Osteocyte (in vitro differentiated cells): Measurements from ENCODE around the gene PLA2R1. TPM values are rescaled to one million over a fixed set of nuclear protein-coding genes. Genes with fewer than 3 reads are reported as not detected.

Source experiments
- DNase-seq: peaks from one replicate; pipeline ENCODE4 v3.0.0; 2021; ENCODE audit warnings: mixed read lengths; ENCODE audit not compliant: unreplicated experiment; ENCODE audit errors: extremely low spot score
- H3K27ac Mint-ChIP-seq: one replicate; pipeline ENCODE4 v1.8.0; 2021; ENCODE audit warnings: mild to moderate bottlenecking, mixed read lengths; ENCODE audit not compliant: unreplicated experiment
- H3K27me3 Mint-ChIP-seq: one replicate; pipeline ENCODE4 v1.8.0; 2021; ENCODE audit warnings: mixed read lengths; ENCODE audit not compliant: unreplicated experiment
- H3K36me3 Mint-ChIP-seq: one replicate; pipeline ENCODE4 v1.8.0; 2021; ENCODE audit warnings: mixed read lengths; ENCODE audit not compliant: unreplicated experiment
- H3K4me1 Mint-ChIP-seq: one replicate; pipeline ENCODE4 v1.8.0; 2021; ENCODE audit warnings: mixed read lengths; ENCODE audit not compliant: unreplicated experiment
- H3K4me3 Mint-ChIP-seq: one replicate; pipeline ENCODE4 v1.8.0; 2021; ENCODE audit warnings: mild to moderate bottlenecking, moderate library complexity, mixed read lengths; ENCODE audit not compliant: unreplicated experiment
- H3K9me3 Mint-ChIP-seq: one replicate; pipeline ENCODE4 v1.8.0; 2021; ENCODE audit warnings: mixed read lengths; ENCODE audit not compliant: unreplicated experiment
- total RNA-seq: library from RNA; stranded (reverse); gene quantifications from 2 replicates; pipeline ENCODE4 v1.2.1, GENCODE V29; 2021
- TF ChIP-seq, protein P1 (sequence below): fragments of 200-600 bp; sonication (generic); IDR thresholded peaks from 2 replicates; pipeline ENCODE4 v1.5.0; 2021; ENCODE audit warnings: antibody characterized with exemption, mild to moderate bottlenecking, moderate library complexity

PLA2R1 gene
- total RNA-seq, 1 donor from 2014 or later, result 78.9 TPM

DNA sequence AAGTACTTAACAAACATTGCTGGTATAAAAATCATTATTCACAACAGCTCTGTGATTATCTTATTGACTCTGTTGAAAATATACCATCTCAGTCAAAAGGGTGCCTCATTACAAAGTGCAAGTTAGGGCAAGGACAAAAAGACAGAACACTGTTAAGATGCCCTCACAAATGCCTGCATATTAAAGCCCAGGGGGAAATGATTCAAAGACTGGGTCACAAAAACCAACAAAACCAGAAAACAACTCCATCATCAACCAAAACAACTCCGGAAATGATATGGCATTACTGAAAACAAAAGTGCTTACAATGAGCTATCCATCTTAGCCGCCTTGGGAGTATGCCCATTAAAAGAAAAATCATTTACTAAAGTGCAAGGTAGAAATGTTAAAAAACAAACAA, 9.9 kb downstream of the PLA2R1 start:
- peaks cover 61% of the 10 kb centered on the region for H3K4me1 Mint-ChIP-seq
- H3K9me3 Mint-ChIP-seq, result no peaks in the 10 kb centered on the region
- H3K27ac Mint-ChIP-seq, result peak overlapping the region; percentile 51
- DNase-seq, result no peak
- peaks cover 4% of the 10 kb centered on the region for H3K36me3 Mint-ChIP-seq
- H3K4me3 Mint-ChIP-seq, result no peak overlapping the region
- TF ChIP-seq, protein P1, sequence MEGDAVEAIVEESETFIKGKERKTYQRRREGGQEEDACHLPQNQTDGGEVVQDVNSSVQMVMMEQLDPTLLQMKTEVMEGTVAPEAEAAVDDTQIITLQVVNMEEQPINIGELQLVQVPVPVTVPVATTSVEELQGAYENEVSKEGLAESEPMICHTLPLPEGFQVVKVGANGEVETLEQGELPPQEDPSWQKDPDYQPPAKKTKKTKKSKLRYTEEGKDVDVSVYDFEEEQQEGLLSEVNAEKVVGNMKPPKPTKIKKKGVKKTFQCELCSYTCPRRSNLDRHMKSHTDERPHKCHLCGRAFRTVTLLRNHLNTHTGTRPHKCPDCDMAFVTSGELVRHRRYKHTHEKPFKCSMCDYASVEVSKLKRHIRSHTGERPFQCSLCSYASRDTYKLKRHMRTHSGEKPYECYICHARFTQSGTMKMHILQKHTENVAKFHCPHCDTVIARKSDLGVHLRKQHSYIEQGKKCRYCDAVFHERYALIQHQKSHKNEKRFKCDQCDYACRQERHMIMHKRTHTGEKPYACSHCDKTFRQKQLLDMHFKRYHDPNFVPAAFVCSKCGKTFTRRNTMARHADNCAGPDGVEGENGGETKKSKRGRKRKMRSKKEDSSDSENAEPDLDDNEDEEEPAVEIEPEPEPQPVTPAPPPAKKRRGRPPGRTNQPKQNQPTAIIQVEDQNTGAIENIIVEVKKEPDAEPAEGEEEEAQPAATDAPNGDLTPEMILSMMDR, result no peak
- no peaks in the 10 kb centered on the region for H3K27me3 Mint-ChIP-seq

DNA sequence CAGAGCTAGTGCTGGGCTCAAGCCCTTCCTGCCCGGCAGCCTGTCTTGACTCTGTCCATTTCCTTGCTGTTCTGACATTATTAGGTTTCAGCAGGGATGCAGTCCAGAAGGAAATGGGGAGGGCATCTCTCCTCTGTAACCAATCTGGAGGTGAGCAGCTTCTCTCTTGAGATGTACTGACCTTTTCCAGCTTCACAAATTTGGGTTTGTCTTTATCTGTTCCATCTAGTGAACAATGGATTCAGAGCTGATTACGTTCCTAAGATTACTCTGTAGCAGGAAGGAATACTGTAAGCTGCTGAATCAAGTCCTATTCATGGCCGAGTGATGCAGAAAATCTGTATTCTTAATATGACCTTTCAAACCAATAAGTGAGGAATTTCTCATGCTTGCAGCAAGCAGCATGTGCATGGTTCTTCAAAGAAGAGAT, 11.0 kb downstream of the PLA2R1 start:
- H3K27ac Mint-ChIP-seq, result peak overlapping the region; percentile 51
- TF ChIP-seq, protein P1, result no peak
- no peak for DNase-seq

DNA sequence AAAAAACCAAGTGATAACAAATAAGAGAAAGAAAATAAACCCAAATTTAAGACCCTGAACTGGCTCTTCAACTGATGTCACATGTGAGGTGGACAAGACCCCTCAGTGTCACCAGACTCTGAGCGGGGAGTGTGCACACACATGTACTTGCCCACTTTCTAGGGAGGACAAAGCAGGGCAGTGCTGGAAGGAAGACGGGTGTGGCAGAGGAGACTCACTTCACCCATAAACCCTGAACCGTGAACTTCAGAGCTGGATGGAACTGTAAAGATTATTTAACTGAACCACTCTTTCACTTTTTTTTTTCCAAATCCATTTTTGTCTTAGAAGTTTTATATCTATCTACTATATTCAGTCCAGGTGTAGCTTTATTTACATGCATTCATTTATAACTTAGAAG, 12.3 kb downstream of the PLA2R1 start:
- peaks cover 19% of the 10 kb centered on the region for H3K36me3 Mint-ChIP-seq
- TF ChIP-seq, protein P1, result no peak

More for the DNA sequence above, 11.0 kb downstream of the PLA2R1 start:
- H3K27me3 Mint-ChIP-seq, result no peaks in the 10 kb centered on the region
- no peaks in the 10 kb centered on the region for H3K9me3 Mint-ChIP-seq
- peaks cover 49% of the 10 kb centered on the region for H3K4me1 Mint-ChIP-seq
- H3K4me3 Mint-ChIP-seq, result no peak overlapping the region
- H3K36me3 Mint-ChIP-seq, result peaks cover 8% of the 10 kb centered on the region

DNA sequence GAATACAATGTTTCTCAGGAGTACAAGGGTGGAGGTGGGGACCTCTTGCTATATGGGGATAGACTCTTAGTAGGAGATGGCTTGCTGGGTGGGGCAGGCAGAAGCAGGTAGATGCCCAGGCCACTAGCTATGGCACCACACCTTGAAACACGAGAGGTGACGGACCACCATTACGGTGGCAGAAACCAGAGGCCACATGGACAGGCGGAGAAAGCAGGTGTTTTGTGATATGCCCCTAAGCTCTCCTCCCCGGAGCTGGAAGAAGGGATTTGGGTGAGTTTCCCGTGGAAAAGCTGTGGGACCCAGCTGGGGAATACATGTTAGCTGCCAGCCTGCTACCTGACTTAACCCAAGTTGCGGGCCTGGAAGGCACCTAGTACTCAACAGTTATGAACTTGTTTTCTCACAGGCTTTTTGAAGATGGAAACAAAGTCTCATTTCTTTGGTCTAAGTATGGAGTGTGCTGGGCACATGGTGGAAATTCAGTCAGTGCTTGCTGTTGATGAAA, 16.7 kb downstream of the PLA2R1 start:
- Mint-ChIP-seq H3K36me3 (peaks cover 53% of the 10 kb centered on the region), H3K9me3 (no peaks in the 10 kb centered on the region), H3K27me3 (no peaks in the 10 kb centered on the region), H3K4me3 (no peak overlapping the region), H3K4me1 (peaks cover 34% of the 10 kb centered on the region), H3K27ac (no peak overlapping the region)
- no peak for DNase-seq
- TF ChIP-seq, protein P1, result no peak

More for the DNA sequence above, 12.3 kb downstream of the PLA2R1 start:
- no peaks in the 10 kb centered on the region for H3K9me3 Mint-ChIP-seq
- peaks cover 38% of the 10 kb centered on the region for H3K4me1 Mint-ChIP-seq
- H3K27ac Mint-ChIP-seq, result no peak overlapping the region
- no peak overlapping the region for H3K4me3 Mint-ChIP-seq
- no peak for DNase-seq
- no peaks in the 10 kb centered on the region for H3K27me3 Mint-ChIP-seq

DNA sequence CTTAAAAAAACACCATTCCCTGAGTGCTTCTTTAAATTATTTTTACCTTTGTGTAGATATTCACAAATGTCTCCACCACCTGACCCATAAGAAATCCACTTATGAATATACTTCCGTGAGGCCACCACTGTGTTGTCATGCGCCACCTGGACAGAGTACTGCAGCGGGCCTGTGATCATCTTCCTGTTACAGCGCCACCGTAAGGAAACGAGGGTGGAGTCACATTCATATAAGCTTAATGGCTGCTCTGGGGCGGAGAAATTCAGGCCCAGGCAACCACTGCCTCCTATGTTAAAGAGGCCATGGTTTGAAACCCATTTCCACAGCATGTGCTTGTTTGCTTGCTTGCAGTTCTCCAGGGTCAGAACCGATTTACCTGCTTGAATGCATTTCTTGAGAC, 17.7 kb downstream of the PLA2R1 start:
- Mint-ChIP-seq H3K36me3 (peaks cover 53% of the 10 kb centered on the region), H3K9me3 (no peaks in the 10 kb centered on the region), H3K4me1 (peaks cover 36% of the 10 kb centered on the region), H3K27ac (no peak overlapping the region), H3K4me3 (no peak overlapping the region), H3K27me3 (no peaks in the 10 kb centered on the region)
- TF ChIP-seq, protein P1, result no peak
- DNase-seq, result no peak
